HepG2 (cell line): ENCODE measurements around the gene MLLT1. TPM values are rescaled to one million over a fixed set of nuclear protein-coding genes. Genes with fewer than 3 reads are reported as not detected.
A peak's percentile ranks its signal among the peaks of the same experiment; 100 is the strongest.

ENCODE experiments used
- ATF1 ChIP-seq: IDR thresholded peaks from 2 replicates; pipeline ENCODE4 v1.6.1; 2016; ENCODE audit warnings: mild to moderate bottlenecking, control low read depth
- ETV5 ChIP-seq: IDR thresholded peaks from 2 replicates; pipeline ENCODE4 v1.6.1; 2018; ENCODE audit warnings: missing biosample characterization, missing genetic modification reagents, inconsistent platforms, borderline replicate concordance
- GABPB1 ChIP-seq: IDR thresholded peaks from 2 replicates; pipeline ENCODE4 v1.6.1; 2016; ENCODE audit warnings: mild to moderate bottlenecking, missing genetic modification reagents, moderate library complexity, missing compliant biosample characterization
- HNRNPUL1 ChIP-seq: fragments of 200-400 bp; formaldehyde crosslinking; IDR thresholded peaks from 2 replicates; pipeline ENCODE4 v1.6.1; 2017; ENCODE audit warnings: low read depth, mild to moderate bottlenecking, low read length, moderate library complexity
- NFE2L2 ChIP-seq: fragments of 150-350 bp; IDR thresholded peaks from 2 replicates; pipeline ENCODE4 v1.6.1; 2014; ENCODE audit warnings: low read length
- NR2F1 ChIP-seq, 2 experiments: fragments of 450-650 bp in 1 of 2; formaldehyde crosslinking in 1 of 2; IDR thresholded peaks; 2 replicates each; pipeline versions ENCODE4 v1.5.0 to v1.6.1; 2016 to 2020; ENCODE audit warnings: mild to moderate bottlenecking in 1 of 2, missing compliant biosample characterization in 1 of 2, missing genetic modification reagents in 1 of 2, moderate library complexity in 1 of 2
- NR2F6 ChIP-seq, 2 experiments: IDR thresholded peaks; 2 replicates each; pipeline ENCODE4 v1.6.1; 2016; ENCODE audit warnings: antibody characterized with exemption in 1 of 2, mild to moderate bottlenecking in 1 of 2
- TBP ChIP-seq: sonication (generic); formaldehyde crosslinking; IDR thresholded peaks from 2 replicates; pipeline ENCODE4 v1.5.0; 2020; ENCODE audit warnings: missing genetic modification reagents
- TEAD2 ChIP-seq: sonication (generic); formaldehyde crosslinking; IDR thresholded peaks from 2 replicates; pipeline ENCODE4 v1.9.0; 2021; ENCODE audit warnings: missing genetic modification reagents
- THYN1 ChIP-seq: sonication (generic); formaldehyde crosslinking; IDR thresholded peaks from 2 replicates; pipeline ENCODE4 v1.8.1; 2023; ENCODE audit warnings: low read depth, mild to moderate bottlenecking, moderate library complexity, missing genetic modification reagents, borderline replicate concordance
- ZNF235 ChIP-seq: sonication (generic); formaldehyde crosslinking; IDR thresholded peaks from 2 replicates; pipeline ENCODE4 v1.8.1; 2023; ENCODE audit warnings: mild to moderate bottlenecking, missing genetic modification reagents, borderline replicate concordance
- ZNF317 ChIP-seq: sonication (generic); formaldehyde crosslinking; IDR thresholded peaks from 2 replicates; pipeline ENCODE4 v1.5.0; 2020; ENCODE audit warnings: mild to moderate bottlenecking, missing genetic modification reagents
- ZNF382 ChIP-seq: sonication (generic); formaldehyde crosslinking; IDR thresholded peaks from 2 replicates; pipeline ENCODE4 v1.5.0; 2020; ENCODE audit warnings: missing genetic modification reagents, mild to moderate bottlenecking, borderline replicate concordance
- ZNF510 ChIP-seq: sonication (generic); formaldehyde crosslinking; IDR thresholded peaks from 2 replicates; pipeline ENCODE4 v1.4.0; 2020; ENCODE audit warnings: low read depth, mild to moderate bottlenecking, missing genetic modification reagents
- ZNF570 ChIP-seq: sonication (generic); formaldehyde crosslinking; IDR thresholded peaks from 2 replicates; pipeline ENCODE4 v1.4.0; 2020; ENCODE audit warnings: mild to moderate bottlenecking, missing genetic modification reagents, borderline replicate concordance
- ZNF746 ChIP-seq: sonication (generic); formaldehyde crosslinking; IDR thresholded peaks from 2 replicates; pipeline ENCODE4 v1.8.0; 2022; ENCODE audit warnings: mild to moderate bottlenecking, missing genetic modification reagents
- ZNF792 ChIP-seq: IDR thresholded peaks from 2 replicates; pipeline ENCODE4 v1.6.1; 2016
- polyA plus RNA-seq, 8 experiments: library from polyadenylated mRNA; depleted of rRNA in 3 of 8; stranded (reverse) in 7 of 8; unstranded in 1 of 8; fragments of >200 nt; fragmentation: Illumina TruSeq in 4 of 8; extraction: Trizol in 4 of 8; gene quantifications; 2 replicates each; pipeline versions ENCODE4 v1.2.1 to v1.2.3, GENCODE V29; 2011 to 2016; ENCODE audit warnings: low read depth in 4 of 8, missing spikeins in 1 of 8, mixed read lengths in 1 of 8; ENCODE audit not compliant: insufficient read depth in 1 of 8
- total RNA-seq, 5 experiments: library from RNA; depleted of rRNA; stranded (reverse); fragments of >200 nt; fragmentation: Illumina TruSeq; extraction: Trizol; gene quantifications; 2 replicates each; pipeline ENCODE4 v1.2.3, GENCODE V29; 2016; ENCODE audit warnings: low read depth in 1 of 5
- TF ChIP-seq, protein P1 (sequence below): sonication (generic); formaldehyde crosslinking; IDR thresholded peaks from 2 replicates; pipeline ENCODE4 v1.8.1; 2022; ENCODE audit warnings: low read depth, mild to moderate bottlenecking, missing genetic modification reagents
- TF ChIP-seq, protein P2 (sequence below): sonication (generic); formaldehyde crosslinking; IDR thresholded peaks from 2 replicates; pipeline ENCODE4 v1.5.0; 2020; ENCODE audit warnings: mild to moderate bottlenecking, missing genetic modification reagents, borderline replicate concordance
- TF ChIP-seq, protein P3 (sequence below): sonication (generic); formaldehyde crosslinking; IDR thresholded peaks from 2 replicates; pipeline ENCODE4 v1.5.0; 2020; ENCODE audit warnings: missing genetic modification reagents
- TF ChIP-seq, protein P4 (sequence below): sonication (generic); formaldehyde crosslinking; IDR thresholded peaks from 2 replicates; pipeline ENCODE4 v1.5.0; 2020; ENCODE audit warnings: missing genetic modification reagents

MLLT1 gene
- total and polyA plus RNA-seq, 2 of the 13 experiments (the other 11 are each of a cell fraction or from before 2014, with no cell fraction given): 11.7 to 12.2 TPM

DNA sequence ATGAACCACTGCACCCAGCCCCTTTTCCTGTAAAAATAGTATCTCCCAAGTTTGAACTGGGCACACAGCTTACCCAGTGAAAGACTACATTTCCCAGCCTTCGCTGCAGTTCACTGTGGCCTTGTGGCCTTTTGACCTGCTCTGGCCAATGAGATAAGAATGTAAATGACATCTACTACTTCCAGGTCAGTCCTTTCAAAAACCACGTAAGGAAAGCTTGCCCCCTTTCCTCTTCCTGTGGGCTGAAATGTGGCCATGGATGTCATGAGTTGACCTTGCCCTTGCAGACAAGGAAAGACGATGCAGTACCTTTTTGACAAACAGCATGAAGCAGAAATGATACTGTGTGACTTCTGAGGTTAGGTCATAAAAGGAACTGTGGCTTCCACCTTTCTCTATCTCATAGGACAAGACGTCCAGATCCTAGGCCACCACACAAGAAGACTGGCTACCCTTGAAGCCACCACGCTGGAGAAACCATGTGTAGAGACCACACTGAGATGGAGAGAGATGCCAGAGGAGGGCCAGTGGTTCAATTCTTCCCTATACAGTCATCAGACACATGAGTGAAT is 33.7 kb upstream of the MLLT1 start (continued):
- TF ChIP-seq ATF1 (CRISPR knock-in tag) (peak; percentile 46; the same call in 1 of the 2 replicates), HNRNPUL1 (no peak), NR2F6 (IDR thresholded peaks at IDR 0.05) (0 out of 2 replicates have a peak, but pooled peaks have one; percentile 50), NR2F6 (CRISPR knock-in tag; IDR thresholded peaks at IDR 0.05) (no peak; the same call in 1 of the 2 replicates), ZNF746 (CRISPR knock-in tag) (no peak), GABPB1 (CRISPR knock-in tag) (peak; percentile 62), ZNF317 (CRISPR knock-in tag) (no peak), ZNF235 (no peak), ZNF570 (CRISPR knock-in tag) (no peak), ZNF792 (no peak), ZNF382 (CRISPR knock-in tag) (no peak), NR2F1 (CRISPR knock-in tag; IDR thresholded peaks at IDR 0.05) (peak in 1 of 2 experiments; percentile 55; a peak in 1 of 4 replicates), ZNF510 (CRISPR knock-in tag) (no peak), TEAD2 (CRISPR knock-in tag) (no peak), ETV5 (CRISPR knock-in tag) (no peak), TBP (CRISPR knock-in tag) (no peak), NFE2L2 (no peak), THYN1 (no peak)
- TF ChIP-seq, protein P1, sequence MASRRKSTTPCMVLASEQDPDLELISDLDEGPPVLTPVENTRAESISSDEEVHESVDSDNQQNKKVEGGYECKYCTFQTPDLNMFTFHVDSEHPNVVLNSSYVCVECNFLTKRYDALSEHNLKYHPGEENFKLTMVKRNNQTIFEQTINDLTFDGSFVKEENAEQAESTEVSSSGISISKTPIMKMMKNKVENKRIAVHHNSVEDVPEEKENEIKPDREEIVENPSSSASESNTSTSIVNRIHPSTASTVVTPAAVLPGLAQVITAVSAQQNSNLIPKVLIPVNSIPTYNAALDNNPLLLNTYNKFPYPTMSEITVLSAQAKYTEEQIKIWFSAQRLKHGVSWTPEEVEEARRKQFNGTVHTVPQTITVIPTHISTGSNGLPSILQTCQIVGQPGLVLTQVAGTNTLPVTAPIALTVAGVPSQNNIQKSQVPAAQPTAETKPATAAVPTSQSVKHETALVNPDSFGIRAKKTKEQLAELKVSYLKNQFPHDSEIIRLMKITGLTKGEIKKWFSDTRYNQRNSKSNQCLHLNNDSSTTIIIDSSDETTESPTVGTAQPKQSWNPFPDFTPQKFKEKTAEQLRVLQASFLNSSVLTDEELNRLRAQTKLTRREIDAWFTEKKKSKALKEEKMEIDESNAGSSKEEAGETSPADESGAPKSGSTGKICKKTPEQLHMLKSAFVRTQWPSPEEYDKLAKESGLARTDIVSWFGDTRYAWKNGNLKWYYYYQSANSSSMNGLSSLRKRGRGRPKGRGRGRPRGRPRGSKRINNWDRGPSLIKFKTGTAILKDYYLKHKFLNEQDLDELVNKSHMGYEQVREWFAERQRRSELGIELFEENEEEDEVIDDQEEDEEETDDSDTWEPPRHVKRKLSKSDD (CRISPR knock-in tag): no peak
- TF ChIP-seq, protein P2, sequence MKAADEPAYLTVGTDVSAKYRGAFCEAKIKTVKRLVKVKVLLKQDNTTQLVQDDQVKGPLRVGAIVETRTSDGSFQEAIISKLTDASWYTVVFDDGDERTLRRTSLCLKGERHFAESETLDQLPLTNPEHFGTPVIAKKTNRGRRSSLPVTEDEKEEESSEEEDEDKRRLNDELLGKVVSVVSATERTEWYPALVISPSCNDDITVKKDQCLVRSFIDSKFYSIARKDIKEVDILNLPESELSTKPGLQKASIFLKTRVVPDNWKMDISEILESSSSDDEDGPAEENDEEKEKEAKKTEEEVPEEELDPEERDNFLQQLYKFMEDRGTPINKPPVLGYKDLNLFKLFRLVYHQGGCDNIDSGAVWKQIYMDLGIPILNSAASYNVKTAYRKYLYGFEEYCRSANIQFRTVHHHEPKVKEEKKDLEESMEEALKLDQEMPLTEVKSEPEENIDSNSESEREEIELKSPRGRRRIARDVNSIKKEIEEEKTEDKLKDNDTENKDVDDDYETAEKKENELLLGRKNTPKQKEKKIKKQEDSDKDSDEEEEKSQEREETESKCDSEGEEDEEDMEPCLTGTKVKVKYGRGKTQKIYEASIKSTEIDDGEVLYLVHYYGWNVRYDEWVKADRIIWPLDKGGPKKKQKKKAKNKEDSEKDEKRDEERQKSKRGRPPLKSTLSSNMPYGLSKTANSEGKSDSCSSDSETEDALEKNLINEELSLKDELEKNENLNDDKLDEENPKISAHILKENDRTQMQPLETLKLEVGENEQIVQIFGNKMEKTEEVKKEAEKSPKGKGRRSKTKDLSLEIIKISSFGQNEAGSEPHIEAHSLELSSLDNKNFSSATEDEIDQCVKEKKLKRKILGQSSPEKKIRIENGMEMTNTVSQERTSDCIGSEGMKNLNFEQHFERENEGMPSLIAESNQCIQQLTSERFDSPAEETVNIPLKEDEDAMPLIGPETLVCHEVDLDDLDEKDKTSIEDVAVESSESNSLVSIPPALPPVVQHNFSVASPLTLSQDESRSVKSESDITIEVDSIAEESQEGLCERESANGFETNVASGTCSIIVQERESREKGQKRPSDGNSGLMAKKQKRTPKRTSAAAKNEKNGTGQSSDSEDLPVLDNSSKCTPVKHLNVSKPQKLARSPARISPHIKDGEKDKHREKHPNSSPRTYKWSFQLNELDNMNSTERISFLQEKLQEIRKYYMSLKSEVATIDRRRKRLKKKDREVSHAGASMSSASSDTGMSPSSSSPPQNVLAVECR (CRISPR knock-in tag): no peak
- TF ChIP-seq, protein P3, sequence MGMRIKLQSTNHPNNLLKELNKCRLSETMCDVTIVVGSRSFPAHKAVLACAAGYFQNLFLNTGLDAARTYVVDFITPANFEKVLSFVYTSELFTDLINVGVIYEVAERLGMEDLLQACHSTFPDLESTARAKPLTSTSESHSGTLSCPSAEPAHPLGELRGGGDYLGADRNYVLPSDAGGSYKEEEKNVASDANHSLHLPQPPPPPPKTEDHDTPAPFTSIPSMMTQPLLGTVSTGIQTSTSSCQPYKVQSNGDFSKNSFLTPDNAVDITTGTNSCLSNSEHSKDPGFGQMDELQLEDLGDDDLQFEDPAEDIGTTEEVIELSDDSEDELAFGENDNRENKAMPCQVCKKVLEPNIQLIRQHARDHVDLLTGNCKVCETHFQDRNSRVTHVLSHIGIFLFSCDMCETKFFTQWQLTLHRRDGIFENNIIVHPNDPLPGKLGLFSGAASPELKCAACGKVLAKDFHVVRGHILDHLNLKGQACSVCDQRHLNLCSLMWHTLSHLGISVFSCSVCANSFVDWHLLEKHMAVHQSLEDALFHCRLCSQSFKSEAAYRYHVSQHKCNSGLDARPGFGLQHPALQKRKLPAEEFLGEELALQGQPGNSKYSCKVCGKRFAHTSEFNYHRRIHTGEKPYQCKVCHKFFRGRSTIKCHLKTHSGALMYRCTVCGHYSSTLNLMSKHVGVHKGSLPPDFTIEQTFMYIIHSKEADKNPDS (CRISPR knock-in tag): no peak
- TF ChIP-seq, protein P4, sequence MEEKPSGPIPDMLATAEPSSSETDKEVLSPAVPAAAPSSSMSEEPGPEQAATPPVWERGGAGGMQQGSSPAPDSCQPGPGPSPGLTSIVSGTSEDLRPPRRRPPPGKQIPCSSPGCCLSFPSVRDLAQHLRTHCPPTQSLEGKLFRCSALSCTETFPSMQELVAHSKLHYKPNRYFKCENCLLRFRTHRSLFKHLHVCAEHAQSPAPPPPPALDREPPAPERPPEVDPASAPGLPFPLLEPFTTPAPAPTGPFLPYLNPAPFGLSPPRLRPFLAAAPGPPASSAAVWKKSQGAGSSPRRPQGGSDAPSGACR: no peak
